OCI-LY7 (cell line): ENCODE results near the gene PIP4K2A.
"Not testable (repeated sequence)": the region's sequence is repeated elsewhere in the genome, so short reads cannot be mapped to it uniquely, and the experiment has no call there.

Experiments used
- EZH2phosphoT487 ChIP-seq: fragments of 200-600 bp; sonication (generic); IDR thresholded peaks from 2 replicates; pipeline ENCODE4 v1.6.1; 2018; ENCODE audit warnings: low read depth, borderline replicate concordance, mild to moderate bottlenecking, mixed run types, antibody characterized with exemption, low read length, moderate library complexity, mixed read lengths
- TF ChIP-seq, protein P1 (sequence below): fragments of 200-600 bp; sonication (generic); conservative IDR thresholded peaks from 2 replicates; pipeline ENCODE4 v1.5.1; 2014; ENCODE audit warnings: mild to moderate bottlenecking, antibody characterized with exemption, low read length, moderate library complexity, mixed read lengths

DNA sequence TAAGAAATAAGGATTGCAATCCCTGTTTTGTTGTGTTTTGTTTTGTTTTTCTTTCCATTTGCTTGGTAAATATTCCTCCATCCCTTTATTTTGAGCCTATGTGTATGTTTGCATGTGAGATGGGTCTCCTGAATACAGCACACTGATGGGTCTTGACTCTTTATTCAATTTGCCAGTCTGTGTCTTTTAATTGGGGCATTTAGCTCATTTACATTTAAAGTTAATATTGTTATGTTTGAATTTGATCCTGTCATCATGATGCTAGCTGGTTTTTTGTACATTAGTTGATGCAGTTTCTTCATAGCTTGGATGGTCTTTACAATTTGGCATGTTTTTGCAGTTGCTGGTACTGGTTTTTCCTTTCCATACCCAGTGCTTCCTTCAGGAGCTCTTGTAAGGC, 190.0 kb downstream of the PIP4K2A start:
- TF ChIP-seq, protein P1, sequence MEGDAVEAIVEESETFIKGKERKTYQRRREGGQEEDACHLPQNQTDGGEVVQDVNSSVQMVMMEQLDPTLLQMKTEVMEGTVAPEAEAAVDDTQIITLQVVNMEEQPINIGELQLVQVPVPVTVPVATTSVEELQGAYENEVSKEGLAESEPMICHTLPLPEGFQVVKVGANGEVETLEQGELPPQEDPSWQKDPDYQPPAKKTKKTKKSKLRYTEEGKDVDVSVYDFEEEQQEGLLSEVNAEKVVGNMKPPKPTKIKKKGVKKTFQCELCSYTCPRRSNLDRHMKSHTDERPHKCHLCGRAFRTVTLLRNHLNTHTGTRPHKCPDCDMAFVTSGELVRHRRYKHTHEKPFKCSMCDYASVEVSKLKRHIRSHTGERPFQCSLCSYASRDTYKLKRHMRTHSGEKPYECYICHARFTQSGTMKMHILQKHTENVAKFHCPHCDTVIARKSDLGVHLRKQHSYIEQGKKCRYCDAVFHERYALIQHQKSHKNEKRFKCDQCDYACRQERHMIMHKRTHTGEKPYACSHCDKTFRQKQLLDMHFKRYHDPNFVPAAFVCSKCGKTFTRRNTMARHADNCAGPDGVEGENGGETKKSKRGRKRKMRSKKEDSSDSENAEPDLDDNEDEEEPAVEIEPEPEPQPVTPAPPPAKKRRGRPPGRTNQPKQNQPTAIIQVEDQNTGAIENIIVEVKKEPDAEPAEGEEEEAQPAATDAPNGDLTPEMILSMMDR: not testable (repeated sequence)
- TF ChIP-seq EZH2phosphoT487: not testable (repeated sequence)
